Medulla oblongata (tissue), 1 donor: ENCODE data around the gene CD40LG.

Experiments used
- DNase-seq: peaks from one replicate; pipeline ENCODE4 v3.0.0-alpha.2; 2015; ENCODE audit errors: extremely low spot score

Gene CD40LG

GRCh38 chrX:136697156-136697555, 49.2 kb downstream of the CD40LG start:
- no peak for DNase-seq

GRCh38 chrX:136708348-136708747, 60.4 kb downstream of the CD40LG start:
- DNase-seq = no peak
